SK-N-SH (cell line): ENCODE data around the gene HAUS8. TPM values are rescaled to one million over a fixed set of nuclear protein-coding genes. Genes with fewer than 3 reads are reported as not detected.

Experiments used
- CTCF ChIA-PET: fragments of 300-600, 350-600 bp; formaldehyde crosslinking; extraction: SDS; loops from one replicate; lab custom pipeline; 2021; lab: Yijun Ruan, JAX
- POLR2A ChIA-PET: fragments of 350-600 bp; sonication (Branson Sonifier 250); formaldehyde crosslinking; extraction: SDS; loops from one replicate; lab custom pipeline; 2020; ENCODE audit warnings: antibody characterized with exemption, inconsistent platforms; lab: Yijun Ruan, JAX
- DNase-seq: peaks from one replicate; pipeline ENCODE4 v3.0.0; 2012
- H2AFZ ChIP-seq: fragments of 200-600 bp; sonication (generic); 2 replicates; pipeline ENCODE4 v1.8.1; 2016; ENCODE audit warnings: antibody characterized with exemption, mild to moderate bottlenecking, low read depth
- H3F3A ChIP-seq: fragments of 200-600 bp; sonication (generic); replicated peaks from 2 replicates; pipeline ENCODE3; 2016; ENCODE audit warnings: antibody characterized with exemption, mild to moderate bottlenecking; ENCODE audit not compliant: insufficient read depth
- H3K27ac ChIP-seq, 2 experiments: fragments of 200-500 bp in 1 of 2; fragments of 200-600 bp in 1 of 2; sonication (Bioruptor generic) in 1 of 2; sonication (generic), shearing (Covaris generic) in 1 of 2; 2 replicates each; pipeline versions ENCODE4 v1.5.1 to v1.6.1; 2014 to 2016; ENCODE audit warnings: low read depth in 2 of 2, inconsistent platforms in 1 of 2, low read length in 1 of 2, mild to moderate bottlenecking in 1 of 2, mixed read lengths in 1 of 2
- H3K27me3 ChIP-seq: fragments of 200-600 bp; sonication (generic), shearing (Covaris generic); 2 replicates; pipeline ENCODE4 v1.6.1; 2016; ENCODE audit warnings: mixed run types; ENCODE audit not compliant: insufficient read depth
- H3K36me3 ChIP-seq, 2 experiments: fragments of 200-500 bp in 1 of 2; fragments of 200-600 bp in 1 of 2; sonication (Bioruptor generic) in 1 of 2; sonication (generic) in 1 of 2; replicated peaks in 1 of 2; 2 replicates each; pipeline versions ENCODE3 to v1.5.1; 2014 to 2016; ENCODE audit warnings: low read length in 1 of 2, mild to moderate bottlenecking in 1 of 2; ENCODE audit not compliant: insufficient read depth in 2 of 2, control insufficient read depth in 1 of 2
- H3K4me1 ChIP-seq, 2 experiments: fragments of 200-500 bp in 1 of 2; fragments of 200-600 bp in 1 of 2; sonication (Bioruptor generic) in 1 of 2; sonication (generic), shearing (Covaris generic) in 1 of 2; 2 replicates each; pipeline versions ENCODE4 v1.5.1 to v1.6.1; 2014 to 2016; ENCODE audit warnings: low read depth in 1 of 2, low read length in 1 of 2, mixed run types in 1 of 2; ENCODE audit not compliant: insufficient read depth in 2 of 2, control insufficient read depth in 1 of 2
- H3K4me2 ChIP-seq: fragments of 200-600 bp; sonication (generic), shearing (Covaris generic); 2 replicates; pipeline ENCODE4 v1.6.1; 2017; ENCODE audit warnings: mixed run types
- H3K4me3 ChIP-seq, 2 experiments: fragments of 200-500 bp in 1 of 2; fragments of 200-600 bp in 1 of 2; sonication (Bioruptor generic) in 1 of 2; sonication (generic), shearing (Covaris generic) in 1 of 2; 2 replicates each; pipeline versions ENCODE4 v1.5.1 to v1.8.1; 2014 to 2016; ENCODE audit warnings: low read depth in 2 of 2, inconsistent platforms in 1 of 2, low read length in 1 of 2, mild to moderate bottlenecking in 1 of 2, mixed read lengths in 1 of 2, moderate library complexity in 1 of 2
- H3K79me2 ChIP-seq: fragments of 200-600 bp; sonication (generic); 2 replicates; pipeline ENCODE4 v1.8.1; 2017; ENCODE audit warnings: mild to moderate bottlenecking; ENCODE audit not compliant: insufficient read depth
- H3K9ac ChIP-seq: fragments of 200-600 bp; sonication (generic); 2 replicates; pipeline ENCODE4 v1.6.1; 2017; ENCODE audit warnings: mixed run types
- H3K9me2 ChIP-seq: fragments of 200-600 bp; sonication (generic); 2 replicates; pipeline ENCODE4 v1.6.1; 2017; ENCODE audit warnings: mixed run types
- H3K9me3 ChIP-seq: fragments of 200-600 bp; sonication (generic); 2 replicates; pipeline ENCODE4 v1.6.1; 2017; ENCODE audit warnings: mixed run types, mild to moderate bottlenecking, moderate library complexity
- H4K20me1 ChIP-seq: fragments of 200-600 bp; sonication (generic); 2 replicates; pipeline ENCODE4 v1.6.1; 2017; ENCODE audit warnings: mild to moderate bottlenecking, mixed run types; ENCODE audit not compliant: insufficient read depth
- CTCF ChIP-seq: fragments of 200-600 bp; sonication (generic); IDR thresholded peaks from 2 replicates; pipeline ENCODE4 v1.6.1; 2017; ENCODE audit warnings: antibody characterized with exemption, mild to moderate bottlenecking, moderate library complexity
- ELF1 ChIP-seq: IDR thresholded peaks from 2 replicates; pipeline ENCODE4 v1.4.0; 2012
- EZH2phosphoT487 ChIP-seq: fragments of 200-600 bp; sonication (generic); IDR thresholded peaks from 2 replicates; pipeline ENCODE4 v1.6.1; 2017; ENCODE audit warnings: low read depth, mixed run types, mild to moderate bottlenecking, antibody characterized with exemption, moderate library complexity, borderline replicate concordance
- FOXJ3 ChIP-seq: sonication (generic); formaldehyde crosslinking; IDR thresholded peaks from 2 replicates; pipeline ENCODE4 v1.5.1; 2020; ENCODE audit warnings: mild to moderate bottlenecking, missing genetic modification reagents
- GABPA ChIP-seq: IDR thresholded peaks from 2 replicates; pipeline ENCODE4 v1.4.0; 2012; ENCODE audit warnings: low read depth, mild to moderate bottlenecking
- JUND ChIP-seq: IDR thresholded peaks from 2 replicates; pipeline ENCODE4 v1.4.0; 2012
- MXI1 ChIP-seq: IDR thresholded peaks from 2 replicates; pipeline ENCODE4 v1.6.1; 2012; ENCODE audit warnings: mild to moderate bottlenecking, low read depth, low read length, improper control_type of control experiment
- RFX5 ChIP-seq: IDR thresholded peaks from 2 replicates; pipeline ENCODE4 v1.6.1; 2012; ENCODE audit warnings: mild to moderate bottlenecking, improper control_type of control experiment, low read length
- RXRA ChIP-seq: IDR thresholded peaks from 2 replicates; pipeline ENCODE4 v1.4.0; 2012; ENCODE audit warnings: low read depth, mild to moderate bottlenecking, borderline replicate concordance
- SIN3A ChIP-seq: IDR thresholded peaks from 2 replicates; pipeline ENCODE4 v1.6.1; 2012; ENCODE audit warnings: low read depth, mild to moderate bottlenecking, low read length, moderate library complexity, borderline replicate concordance
- TAF1 ChIP-seq: IDR thresholded peaks from 2 replicates; pipeline ENCODE4 v1.6.1; 2012; ENCODE audit warnings: low read depth, mild to moderate bottlenecking, low read length, moderate library complexity, borderline replicate concordance
- USF2 ChIP-seq: fragments of 150-350 bp; IDR thresholded peaks from 2 replicates; pipeline ENCODE4 v1.6.1; 2017; ENCODE audit warnings: antibody characterized with exemption, low read length, low read depth, borderline replicate concordance
- WGBS: methylation state at CpG from one replicate; pipeline ENCODE4 v1.1.6; 2017; ENCODE audit warnings: low lambda C conversion rate; 5-methylcytosine and 5-hydroxymethylcytosine counted together
- polyA plus RNA-seq, 3 experiments: library from polyadenylated mRNA; depleted of rRNA; stranded (reverse); fragments of >200 nt; gene quantifications; 2 replicates each; pipeline ENCODE4 v1.2.3, GENCODE V29; 2012

The HAUS8 gene
- polyA plus RNA-seq, 1 of the 3 experiments (the other 2 are of a cell fraction), result 9.6 TPM

- Histone ChIP-seq H3K4me2 (no peak overlapping the region), H3K27ac (no peak overlapping the region), H3K36me3 (no peaks in the 10 kb centered on the region), H3K27me3 (no peaks in the 10 kb centered on the region; the same call in 1 of the 2 replicates), H3K9ac (no peak overlapping the region), H3F3A (no peaks in the 10 kb centered on the region), H3K9me3 (no peaks in the 10 kb centered on the region), H3K4me1 (no peaks in the 10 kb centered on the region; a peak in 1 of 4 replicates), H3K4me3 (no peak overlapping the region), H3K9me2 (no peaks in the 10 kb centered on the region), H3K79me2 (no peaks in the 10 kb centered on the region), H4K20me1 (no peaks in the 10 kb centered on the region), H2AFZ (no peak overlapping the region)
- TF ChIP-seq RFX5 (no peak), JUND (no peak), MXI1 (no peak), GABPA (no peak), EZH2phosphoT487 (no peak), TAF1 (no peak), CTCF (no peak), RXRA (no peak), USF2 (no peak), FOXJ3 (no peak)
- CTCF ChIA-PET, result interaction anchor here (1.7 kb wide), 1 partner anchor 9 kb away, joined by 5 read pairs; no protein-coding TSS in a partner anchor
- no peak for DNase-seq
- POLR2A ChIA-PET, result no interaction called here
- 51% methylated on average over 6 of the region's 7 CpGs for WGBS
Observed at GRCh38 chr19:17043744-17044143, 31.5 kb downstream of the HAUS8 start.

- whole genome bisulfite sequencing, result 24% methylated on average over 11 of the region's 11 CpGs
- TF ChIP-seq ELF1, result no peak
- no peak for TF ChIP-seq EZH2phosphoT487
- TF ChIP-seq SIN3A, result no peak
- no peaks in the 10 kb centered on the region for H3K36me3 ChIP-seq
Observed at GRCh38 chr19:17041976-17042375, 33.3 kb downstream of the HAUS8 start.

More at GRCh38 chr19:17041976-17042375, 33.3 kb downstream of the HAUS8 start:
- H3K4me1 ChIP-seq, result no peaks in the 10 kb centered on the region; a peak in 1 of 4 replicates
- no peak overlapping the region for H3K4me3 ChIP-seq
- no peak overlapping the region for H2AFZ ChIP-seq
- no peaks in the 10 kb centered on the region for H3K9me3 ChIP-seq
- no peak for DNase-seq
- CTCF ChIA-PET, result interaction anchor here (1.2 kb wide), 1 partner anchor 13 kb away, joined by 4 read pairs; no protein-coding TSS in a partner anchor
- H3F3A ChIP-seq, result no peaks in the 10 kb centered on the region
- no peak overlapping the region for H3K27ac ChIP-seq
- H3K79me2 ChIP-seq, result no peaks in the 10 kb centered on the region
- no peaks in the 10 kb centered on the region; the same call in 1 of the 2 replicates for H3K27me3 ChIP-seq
- no peaks in the 10 kb centered on the region for H3K9me2 ChIP-seq
- POLR2A ChIA-PET, result no interaction called here
- H4K20me1 ChIP-seq, result no peaks in the 10 kb centered on the region
- H3K4me2 ChIP-seq, result no peak overlapping the region
- no peak overlapping the region for H3K9ac ChIP-seq
